GM21526 (cell line): ENCODE results near the gene RAB23.

Experiments
- ATAC-seq: cut with Tn5 transposase; IDR thresholded peaks from one replicate; pipeline ENCODE4 v1.9.1; 2021; ENCODE audit warnings: moderate library complexity; ENCODE audit not compliant: unreplicated experiment, low FRiP score

The RAB23 gene

GRCh38 chr6:57141451-57142177 is 80.5 kb downstream of the RAB23 start:
- ATAC-seq = no peak

- ATAC-seq = no peak
Measured at GRCh38 chr6:57138026-57138425, 84.1 kb downstream of the RAB23 start.

- ATAC-seq = no peak
Measured at GRCh38 chr6:57137350-57137749, 84.8 kb downstream of the RAB23 start.
